ENCODE data around the gene IL1R1.

Gene IL1R1

GRCh38 chr2:102154946-102155702, 12.6 kb downstream of the IL1R1 start:
- no peak for TF ChIP-seq CTCF (IDR thresholded peaks at IDR 0.05; ENCODE audit: poor library complexity, severe bottlenecking)
- DNase-seq (ENCODE audit: low spot score) (no peak), ATAC-seq (ENCODE audit: low read depth) (no peak)
- peaks cover 7% of the 10 kb centered on the region for H3K4me1 ChIP-seq (ENCODE audit: insufficient read depth, poor library complexity, severe bottlenecking)
- H3K9me3 ChIP-seq (ENCODE audit: severe bottlenecking): no peaks in the 10 kb centered on the region
- no peak overlapping the region for H3K27ac ChIP-seq (ENCODE audit: poor library complexity, severe bottlenecking)
- H3K4me3 ChIP-seq (ENCODE audit: severe bottlenecking): no peak overlapping the region
- no peaks in the 10 kb centered on the region for H3K36me3 ChIP-seq (ENCODE audit: low read depth)
- H3K27me3 ChIP-seq (ENCODE audit: insufficient read depth, poor library complexity, severe bottlenecking): no peaks in the 10 kb centered on the region

- Histone ChIP-seq H3K4me3 (ENCODE audit: severe bottlenecking) (no peak overlapping the region), H3K36me3 (ENCODE audit: low read depth) (no peaks in the 10 kb centered on the region), H3K27me3 (ENCODE audit: insufficient read depth, poor library complexity, severe bottlenecking) (no peaks in the 10 kb centered on the region), H3K9me3 (ENCODE audit: severe bottlenecking) (no peaks in the 10 kb centered on the region), H3K27ac (ENCODE audit: poor library complexity, severe bottlenecking) (no peak overlapping the region), H3K4me1 (ENCODE audit: insufficient read depth, poor library complexity, severe bottlenecking) (peaks cover 7% of the 10 kb centered on the region)
- no peak for TF ChIP-seq CTCF (IDR thresholded peaks at IDR 0.05; ENCODE audit: poor library complexity, severe bottlenecking)
- ATAC-seq (ENCODE audit: low read depth) (peak; percentile 49; the same call in 1 of the 3 replicates), DNase-seq (ENCODE audit: low spot score) (no peak)
These were observed 13.4 kb downstream of the IL1R1 start for GRCh38 chr2:102155703-102156515.

- H3K27me3 ChIP-seq (ENCODE audit: insufficient read depth, poor library complexity, severe bottlenecking): no peaks in the 10 kb centered on the region
- no peak overlapping the region for H3K27ac ChIP-seq (ENCODE audit: poor library complexity, severe bottlenecking)
- no peak for DNase-seq (ENCODE audit: low spot score)
- no peaks in the 10 kb centered on the region for H3K36me3 ChIP-seq (ENCODE audit: low read depth)
- TF ChIP-seq CTCF (IDR thresholded peaks at IDR 0.05; ENCODE audit: poor library complexity, severe bottlenecking): no peak
- peaks cover 19% of the 10 kb centered on the region for H3K4me1 ChIP-seq (ENCODE audit: insufficient read depth, poor library complexity, severe bottlenecking)
- no peak overlapping the region for H3K4me3 ChIP-seq (ENCODE audit: severe bottlenecking)
- ATAC-seq (ENCODE audit: low read depth): no peak
- H3K9me3 ChIP-seq (ENCODE audit: severe bottlenecking): no peaks in the 10 kb centered on the region
These were observed 15.6 kb downstream of the IL1R1 start for GRCh38 chr2:102158011-102158755.

GRCh38 chr2:102159295-102159694, 16.7 kb downstream of the IL1R1 start:
- H3K27ac ChIP-seq (ENCODE audit: poor library complexity, severe bottlenecking): no peak overlapping the region
- TF ChIP-seq CTCF (IDR thresholded peaks at IDR 0.05; ENCODE audit: poor library complexity, severe bottlenecking): no peak
- no peaks in the 10 kb centered on the region for H3K9me3 ChIP-seq (ENCODE audit: severe bottlenecking)
- H3K36me3 ChIP-seq (ENCODE audit: low read depth): no peaks in the 10 kb centered on the region
- no peaks in the 10 kb centered on the region for H3K27me3 ChIP-seq (ENCODE audit: insufficient read depth, poor library complexity, severe bottlenecking)
- ATAC-seq (ENCODE audit: low read depth) (peak; percentile 42; the same call in 1 of the 3 replicates), DNase-seq (ENCODE audit: low spot score) (no peak)
- peaks cover 19% of the 10 kb centered on the region for H3K4me1 ChIP-seq (ENCODE audit: insufficient read depth, poor library complexity, severe bottlenecking)
- H3K4me3 ChIP-seq (ENCODE audit: severe bottlenecking): no peak overlapping the region
